D721Med (cell line): ENCODE results near the gene CNPY4.

Source experiments
- DNase-seq: peaks from one replicate; pipeline ENCODE4 v3.0.0; 2011; ENCODE audit warnings: low spot score; ENCODE audit not compliant: insufficient read length
- FAIRE-seq: peaks from 2 replicates; lab custom pipeline; 2011; peaks lifted over from hg19 to GRCh38; lab: Jason Lieb, UNC
- TF ChIP-seq, protein P1 (sequence below): IDR thresholded peaks from 2 replicates; pipeline ENCODE4 v1.5.1; 2012; ENCODE audit warnings: mild to moderate bottlenecking, control low read depth; ENCODE audit not compliant: insufficient read depth; ENCODE audit errors: missing control alignments

Gene CNPY4

DNA sequence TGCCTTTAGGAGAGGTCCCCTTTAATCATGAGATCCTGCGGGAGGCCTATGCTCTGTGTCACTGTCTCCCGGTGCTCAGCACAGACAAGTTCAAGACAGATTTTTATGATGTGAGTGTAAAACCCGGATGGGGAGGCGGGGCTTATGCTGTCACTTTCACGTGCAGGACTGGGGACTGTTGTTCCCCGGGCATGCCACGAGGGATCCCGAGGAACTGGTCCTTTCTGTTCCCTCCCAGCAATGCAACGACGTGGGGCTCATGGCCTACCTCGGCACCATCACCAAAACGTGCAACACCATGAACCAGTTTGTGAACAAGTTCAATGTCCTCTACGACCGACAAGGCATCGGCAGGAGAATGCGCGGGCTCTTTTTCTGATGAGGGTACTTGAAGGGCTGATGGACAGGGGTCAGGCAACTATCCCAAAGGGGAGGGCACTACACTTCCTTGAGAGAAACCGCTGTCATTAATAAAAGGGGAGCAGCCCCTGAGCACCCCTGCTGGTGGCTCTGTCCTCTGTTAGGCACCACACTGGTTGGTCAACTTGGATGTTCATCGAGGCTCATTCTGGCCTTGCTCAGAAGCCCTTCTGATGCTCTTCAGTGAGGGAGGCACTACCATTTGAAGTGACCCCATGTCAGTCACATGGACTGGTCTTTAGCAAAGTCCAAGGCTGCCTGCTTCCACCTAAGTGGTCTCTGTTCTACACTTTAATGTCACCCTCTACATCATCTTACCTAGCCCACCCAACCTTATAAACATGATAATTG, 27.8 kb upstream of the CNPY4 start:
- TF ChIP-seq, protein P1, sequence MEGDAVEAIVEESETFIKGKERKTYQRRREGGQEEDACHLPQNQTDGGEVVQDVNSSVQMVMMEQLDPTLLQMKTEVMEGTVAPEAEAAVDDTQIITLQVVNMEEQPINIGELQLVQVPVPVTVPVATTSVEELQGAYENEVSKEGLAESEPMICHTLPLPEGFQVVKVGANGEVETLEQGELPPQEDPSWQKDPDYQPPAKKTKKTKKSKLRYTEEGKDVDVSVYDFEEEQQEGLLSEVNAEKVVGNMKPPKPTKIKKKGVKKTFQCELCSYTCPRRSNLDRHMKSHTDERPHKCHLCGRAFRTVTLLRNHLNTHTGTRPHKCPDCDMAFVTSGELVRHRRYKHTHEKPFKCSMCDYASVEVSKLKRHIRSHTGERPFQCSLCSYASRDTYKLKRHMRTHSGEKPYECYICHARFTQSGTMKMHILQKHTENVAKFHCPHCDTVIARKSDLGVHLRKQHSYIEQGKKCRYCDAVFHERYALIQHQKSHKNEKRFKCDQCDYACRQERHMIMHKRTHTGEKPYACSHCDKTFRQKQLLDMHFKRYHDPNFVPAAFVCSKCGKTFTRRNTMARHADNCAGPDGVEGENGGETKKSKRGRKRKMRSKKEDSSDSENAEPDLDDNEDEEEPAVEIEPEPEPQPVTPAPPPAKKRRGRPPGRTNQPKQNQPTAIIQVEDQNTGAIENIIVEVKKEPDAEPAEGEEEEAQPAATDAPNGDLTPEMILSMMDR = no peak
- FAIRE-seq = no peak
- DNase-seq = no peak

DNA sequence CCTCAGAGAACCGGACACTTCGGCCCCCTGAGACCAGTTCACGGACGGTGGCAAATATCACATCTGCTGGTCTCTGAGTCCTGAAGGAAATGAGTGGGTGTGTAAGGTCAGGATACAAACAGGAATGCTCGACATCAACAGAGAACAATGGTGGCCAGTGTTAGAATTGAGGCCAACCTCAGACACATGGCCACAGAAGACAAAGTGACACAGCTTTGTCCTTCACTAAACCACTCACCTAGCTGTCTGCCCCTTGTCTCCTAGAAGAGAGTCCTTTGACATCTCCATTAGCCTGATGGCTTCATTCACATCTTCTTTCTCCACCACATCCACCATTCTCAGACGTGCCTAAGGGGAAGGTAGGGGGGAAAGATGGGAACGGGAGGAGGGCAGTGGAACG, 26.4 kb upstream of the CNPY4 start:
- FAIRE-seq = no peak
- TF ChIP-seq, protein P1 = no peak
- no peak for DNase-seq

DNA sequence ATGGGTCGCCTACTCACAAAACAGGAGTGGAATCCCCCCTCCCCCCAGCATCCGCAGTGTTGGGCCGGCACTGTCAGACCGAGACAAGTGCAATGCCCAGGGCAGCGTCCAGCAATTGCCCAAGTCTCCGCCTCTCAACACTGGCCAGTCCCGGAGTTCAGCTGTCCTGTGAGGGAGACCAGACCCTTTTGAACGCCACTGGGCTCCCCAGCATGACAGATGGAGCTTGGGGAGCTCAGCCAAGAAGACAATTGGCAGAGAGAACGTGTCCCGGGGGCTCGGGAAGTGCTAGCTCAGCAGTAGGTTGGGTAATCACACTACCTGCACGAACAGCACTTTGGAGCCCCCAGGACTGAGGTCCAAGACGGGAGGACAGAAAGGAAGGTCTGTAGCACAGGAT, 25.9 kb upstream of the CNPY4 start:
- TF ChIP-seq, protein P1 = no peak
- DNase-seq (no peak), FAIRE-seq (no peak)

DNA sequence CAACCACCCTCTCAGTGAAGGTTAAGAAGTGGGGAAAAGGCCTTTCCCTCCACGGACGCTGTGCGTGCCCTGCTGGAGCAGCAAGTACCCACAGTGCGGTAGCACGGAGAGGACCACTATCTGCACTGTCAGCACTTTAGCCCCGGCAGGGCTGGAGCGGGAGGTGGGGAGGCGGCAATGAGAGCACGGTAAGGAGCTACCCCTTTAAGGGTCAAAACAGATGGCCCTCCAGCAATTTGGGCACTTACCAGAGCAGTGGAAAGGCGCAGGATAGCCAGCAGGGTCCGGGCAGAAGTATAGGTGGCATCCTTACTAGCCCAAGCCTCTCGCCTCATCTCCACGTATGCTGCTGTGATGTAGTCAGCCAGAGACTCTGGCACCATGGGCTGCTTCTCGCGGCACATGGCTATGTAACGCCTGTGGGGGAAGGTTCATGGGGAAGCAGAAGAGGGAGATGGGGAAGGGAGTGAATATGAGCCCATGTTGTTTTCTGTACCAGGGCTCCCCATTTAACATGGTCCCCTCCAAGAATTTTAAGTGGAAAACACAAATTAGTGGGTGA, 25.4 kb upstream of the CNPY4 start:
- TF ChIP-seq, protein P1 = no peak
- FAIRE-seq = no peak

DNA sequence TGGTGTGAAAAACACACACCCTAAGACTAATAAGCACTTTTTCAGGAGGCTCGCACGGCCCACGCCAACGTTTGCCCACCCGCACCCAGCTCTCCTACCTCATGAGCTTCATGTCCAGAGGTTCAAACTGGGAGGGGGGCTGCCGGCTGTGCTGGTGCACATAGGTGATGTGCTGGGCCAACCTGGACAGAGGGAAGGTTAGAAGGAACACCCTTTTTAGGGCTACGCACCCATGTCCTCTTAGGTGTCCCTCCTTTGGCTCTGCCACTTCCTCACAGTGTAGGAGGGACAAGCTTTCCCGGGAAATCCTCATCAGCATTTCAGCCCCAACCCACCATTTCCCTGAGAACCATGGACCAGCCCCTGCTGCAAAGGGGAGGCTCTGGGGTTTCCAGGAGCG, 24.1 kb upstream of the CNPY4 start:
- TF ChIP-seq, protein P1 = no peak
- DNase-seq (no peak), FAIRE-seq (no peak)

More for the DNA sequence above, 25.4 kb upstream of the CNPY4 start:
- no peak for DNase-seq

DNA sequence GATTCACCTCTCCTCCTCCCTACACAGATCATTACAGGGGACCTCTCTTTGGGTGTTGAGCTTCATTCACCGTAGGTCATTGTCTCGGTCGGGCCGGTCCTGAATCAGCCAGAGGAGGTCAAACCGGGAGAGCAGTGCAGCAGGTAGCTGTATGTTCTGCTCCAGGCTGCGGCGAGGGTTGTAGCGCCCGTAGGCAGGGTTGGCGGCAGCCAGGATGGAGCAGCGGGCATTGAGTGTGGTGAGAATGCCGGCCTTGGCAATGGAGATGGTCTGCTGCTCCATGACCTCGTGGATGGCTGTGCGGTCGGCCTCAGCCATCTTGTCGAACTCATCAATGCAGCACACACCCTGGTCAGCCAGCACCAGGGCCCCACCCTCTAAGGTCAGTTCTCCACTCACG, 23.7 kb upstream of the CNPY4 start:
- DNase-seq (no peak), FAIRE-seq (no peak)
- TF ChIP-seq, protein P1 = no peak

DNA sequence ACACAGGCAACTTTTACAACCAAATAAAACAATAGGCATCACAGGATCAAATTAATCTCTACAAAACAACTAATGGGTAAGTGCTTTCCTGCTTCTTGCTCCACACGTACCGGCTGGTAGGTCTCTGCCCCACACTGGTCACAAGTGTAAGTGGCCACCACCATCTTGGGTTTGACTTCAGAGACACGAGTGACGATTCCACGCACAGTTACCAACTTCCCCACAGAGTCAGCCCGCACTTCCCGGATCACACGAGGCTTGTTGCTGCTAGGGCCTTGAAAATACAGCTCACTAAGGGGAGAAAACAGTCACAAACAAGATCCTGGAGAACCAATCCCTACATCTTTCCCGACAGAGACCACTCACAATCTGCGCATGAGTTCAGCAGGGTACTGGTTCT, 20.5 kb upstream of the CNPY4 start:
- no peak for DNase-seq
- no peak for FAIRE-seq
- TF ChIP-seq, protein P1 = no peak
